Gastroesophageal sphincter (tissue), 4 donors: ENCODE results near the gene DGKZ. TPM values are rescaled to one million over a fixed set of nuclear protein-coding genes. Genes with fewer than 3 reads are reported as not detected.
A peak's percentile ranks its signal among the peaks of the same experiment; 100 is the strongest.
"Not testable (repeated sequence)": the region's sequence is repeated elsewhere in the genome, so short reads cannot be mapped to it uniquely, and the experiment has no call there.

Experiments used
- ATAC-seq: fragments of 150-250 bp; one replicate; pipeline ENCODE4 v1.9.1; 2016; ENCODE audit warnings: mild to moderate bottlenecking, moderate library complexity
- H3K27ac ChIP-seq, 4 donors: fragments of 200-600 bp; sonication (generic) in 3 of 4; 1 replicate in 3 of 4; 2 replicates in 1 of 4; pipeline ENCODE4 v1.5.1; 2016 to 2019
- H3K27me3 ChIP-seq: fragments of 200-600 bp; sonication (generic); one replicate; pipeline ENCODE4 v1.5.1; 2019
- H3K36me3 ChIP-seq, 2 donors: fragments of 200-600 bp; sonication (generic); one replicate each; pipeline ENCODE4 v1.5.1; 2019; ENCODE audit warnings: control low read depth in 1 of 2
- H3K4me1 ChIP-seq, 3 donors: fragments of 200-600 bp; sonication (generic); 1 replicate in 2 of 3; 2 replicates in 1 of 3; pipeline ENCODE4 v1.5.1; 2016 to 2019; ENCODE audit warnings: control low read depth in 2 of 3
- H3K4me3 ChIP-seq, 2 donors: fragments of 200-600 bp; sonication (generic); one replicate each; pipeline ENCODE4 v1.5.1; 2019; ENCODE audit warnings: mild to moderate bottlenecking in 1 of 2, moderate library complexity in 1 of 2
- H3K9me3 ChIP-seq, 3 donors: fragments of 200-600 bp; sonication (generic); one replicate each; pipeline ENCODE4 v1.5.1; 2017 to 2019; ENCODE audit warnings: control low read depth in 2 of 3
- CTCF ChIP-seq, 4 experiments: fragments of 200-600 bp in 2 of 4; fragments of 450-650 bp in 2 of 4; sonication (generic) in 1 of 4; IDR thresholded peaks; one replicate each; pipeline ENCODE4 v1.5.1; 2017 to 2019; ENCODE audit warnings: antibody characterized with exemption in 4 of 4, mild to moderate bottlenecking in 2 of 4, moderate library complexity in 2 of 4
- EP300 ChIP-seq: sonication (generic); formaldehyde crosslinking; IDR thresholded peaks from one replicate; pipeline ENCODE4 v1.6.1; 2017; ENCODE audit warnings: antibody characterized with exemption, mild to moderate bottlenecking
- POLR2A ChIP-seq, 2 donors: fragments of 450-650 bp; IDR thresholded peaks; one replicate each; pipeline ENCODE4 v1.6.1; 2017; ENCODE audit warnings: antibody characterized with exemption in 2 of 2, mild to moderate bottlenecking in 2 of 2, moderate library complexity in 1 of 2
- POLR2AphosphoS5 ChIP-seq: sonication (generic); formaldehyde crosslinking; IDR thresholded peaks from one replicate; pipeline ENCODE4 v1.6.1; 2017; ENCODE audit warnings: antibody characterized with exemption
- WGBS, 2 donors: methylation state at CpG; one replicate each; pipeline ENCODE4 v1.1.5; 2018; ENCODE audit warnings: low coverage in 1 of 2; 5-methylcytosine and 5-hydroxymethylcytosine counted together
- total RNA-seq, 4 donors: library from RNA; depleted of rRNA; stranded (reverse); fragments of >200 nt; gene quantifications; one replicate each; pipeline ENCODE4 v1.1.0, GENCODE V29; 2016

The DGKZ gene
- total RNA-seq, 4 donors from 2014 or later, result 39.2 to 78.8 (median 46.5) TPM

- WGBS, 2 donors, result 83 to 92% methylated on average over 6 to 11 of the region's 11 CpGs
- Histone ChIP-seq H3K27me3 (peaks cover 19% of the 10 kb centered on the region), H3K27ac (no peak overlapping the region), H3K9me3 (no peaks in the 10 kb centered on the region), H3K4me3 (no peak overlapping the region), H3K36me3 (peaks cover 0 to 59% of the 10 kb centered on the region in 2 donors), H3K4me1 (peaks cover 0 to 30% (median 6%) of the 10 kb centered on the region in 3 donors)
- ATAC-seq, result no peak
- TF ChIP-seq POLR2A (IDR thresholded peaks at IDR 0.05) (no peak), POLR2AphosphoS5 (no peak), EP300 (no peak), CTCF (IDR thresholded peaks at IDR 0.05) (no peak)
Measured at GRCh38 chr11:46377290-46377689, 30.0 kb downstream of the DGKZ start.

GRCh38 chr11:46377831-46378230, 30.6 kb downstream of the DGKZ start:
- no peak for ATAC-seq
- 57% methylated on average over 1 of the region's 5 CpGs; no CpG with 5 or more reads in 1 of the 2 donors for WGBS, 2 donors
- H3K36me3 ChIP-seq, result peaks cover 0 to 54% of the 10 kb centered on the region in 2 donors
- H3K4me1 ChIP-seq, result peaks cover 0 to 36% (median 10%) of the 10 kb centered on the region in 3 donors
- no peak overlapping the region for H3K27ac ChIP-seq
- TF ChIP-seq POLR2AphosphoS5, result no peak
- TF ChIP-seq EP300, result no peak
- no peak for TF ChIP-seq POLR2A (IDR thresholded peaks at IDR 0.05)
- TF ChIP-seq CTCF (IDR thresholded peaks at IDR 0.05), result no peak
- no peaks in the 10 kb centered on the region for H3K9me3 ChIP-seq
- no peak overlapping the region for H3K4me3 ChIP-seq
- peaks cover 24% of the 10 kb centered on the region for H3K27me3 ChIP-seq

GRCh38 chr11:46378296-46378695, 31.0 kb downstream of the DGKZ start:
- no peak overlapping the region for H3K27ac ChIP-seq
- peaks cover 0 to 39% (median 10%) of the 10 kb centered on the region in 3 donors for H3K4me1 ChIP-seq
- no peak for ATAC-seq
- WGBS, 2 donors, result 50% methylated on average over 2 of the region's 10 CpGs; no CpG with 5 or more reads in 1 of the 2 donors
- H3K36me3 ChIP-seq, result peaks cover 0 to 50% of the 10 kb centered on the region in 2 donors
- TF ChIP-seq CTCF (IDR thresholded peaks at IDR 0.05), result no peak
- TF ChIP-seq POLR2A (IDR thresholded peaks at IDR 0.05), result no peak
- TF ChIP-seq EP300, result no peak
- no peak for TF ChIP-seq POLR2AphosphoS5
- peaks cover 29% of the 10 kb centered on the region for H3K27me3 ChIP-seq
- no peak overlapping the region for H3K4me3 ChIP-seq
- no peaks in the 10 kb centered on the region for H3K9me3 ChIP-seq

GRCh38 chr11:46378811-46379481, 31.7 kb downstream of the DGKZ start:
- H3K9me3 ChIP-seq, result no peaks in the 10 kb centered on the region
- H3K36me3 ChIP-seq, result peaks cover 0 to 44% of the 10 kb centered on the region in 2 donors
- peaks cover 35% of the 10 kb centered on the region for H3K27me3 ChIP-seq
- WGBS, 2 donors, result 60% methylated on average over 1 of the region's 20 CpGs; no CpG with 5 or more reads in 1 of the 2 donors
- H3K27ac ChIP-seq, result peak overlapping the region in 2 of 4 donors; percentile 71 to 81
- TF ChIP-seq POLR2A (IDR thresholded peaks at IDR 0.05), result no peak
- TF ChIP-seq CTCF (IDR thresholded peaks at IDR 0.05), result no peak
- TF ChIP-seq EP300, result no peak
- no peak for TF ChIP-seq POLR2AphosphoS5
- ATAC-seq, result no peak
- H3K4me1 ChIP-seq, result peaks cover 0 to 39% (median 10%) of the 10 kb centered on the region in 3 donors
- H3K4me3 ChIP-seq, result no peak overlapping the region

- H3K27ac ChIP-seq, result peak overlapping the region in 3 of 4 donors; percentile 63 to 81 (median 71)
- peak overlapping the region in 1 of 2 donors; percentile 68 for H3K4me3 ChIP-seq
- H3K9me3 ChIP-seq, ATAC-seq: not testable (repeated sequence)
- no CpG with 5 or more reads among the region's 36 CpGs for WGBS, 2 donors
- peaks cover 43% of the 10 kb centered on the region for H3K27me3 ChIP-seq
- peaks cover 0 to 39% (median 10%) of the 10 kb centered on the region in 3 donors for H3K4me1 ChIP-seq
- peaks cover 0 to 36% of the 10 kb centered on the region in 2 donors for H3K36me3 ChIP-seq
Measured at GRCh38 chr11:46379482-46380293, 32.4 kb downstream of the DGKZ start.
